ENCODE data around the gene SPP2. TPM values are rescaled to one million over a fixed set of nuclear protein-coding genes. Genes with fewer than 3 reads are reported as not detected.

The SPP2 gene
- total RNA-seq, 4 donors from 2014 or later, result not detected

- no peak for DNase-seq (ENCODE audit: low spot score in 2 of 2)
- H3K27me3 ChIP-seq, result no peaks in the 10 kb centered on the region
- no peaks in the 10 kb centered on the region for H3K4me1 ChIP-seq
- H3K9me3 ChIP-seq, result no peaks in the 10 kb centered on the region
- H3K27ac ChIP-seq, result no peak overlapping the region
- TF ChIP-seq POLR2AphosphoS5 (IDR thresholded peaks at IDR 0.05) (no peak), POLR2A (IDR thresholded peaks at IDR 0.05) (no peak), EP300 (IDR thresholded peaks at IDR 0.05) (no peak)
- TF ChIP-seq, protein P1, sequence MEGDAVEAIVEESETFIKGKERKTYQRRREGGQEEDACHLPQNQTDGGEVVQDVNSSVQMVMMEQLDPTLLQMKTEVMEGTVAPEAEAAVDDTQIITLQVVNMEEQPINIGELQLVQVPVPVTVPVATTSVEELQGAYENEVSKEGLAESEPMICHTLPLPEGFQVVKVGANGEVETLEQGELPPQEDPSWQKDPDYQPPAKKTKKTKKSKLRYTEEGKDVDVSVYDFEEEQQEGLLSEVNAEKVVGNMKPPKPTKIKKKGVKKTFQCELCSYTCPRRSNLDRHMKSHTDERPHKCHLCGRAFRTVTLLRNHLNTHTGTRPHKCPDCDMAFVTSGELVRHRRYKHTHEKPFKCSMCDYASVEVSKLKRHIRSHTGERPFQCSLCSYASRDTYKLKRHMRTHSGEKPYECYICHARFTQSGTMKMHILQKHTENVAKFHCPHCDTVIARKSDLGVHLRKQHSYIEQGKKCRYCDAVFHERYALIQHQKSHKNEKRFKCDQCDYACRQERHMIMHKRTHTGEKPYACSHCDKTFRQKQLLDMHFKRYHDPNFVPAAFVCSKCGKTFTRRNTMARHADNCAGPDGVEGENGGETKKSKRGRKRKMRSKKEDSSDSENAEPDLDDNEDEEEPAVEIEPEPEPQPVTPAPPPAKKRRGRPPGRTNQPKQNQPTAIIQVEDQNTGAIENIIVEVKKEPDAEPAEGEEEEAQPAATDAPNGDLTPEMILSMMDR (IDR thresholded peaks at IDR 0.05), result no peak
- no peak overlapping the region for H3K4me3 ChIP-seq
- H3K36me3 ChIP-seq, result no peaks in the 10 kb centered on the region
- WGBS, result 71% methylated on average over 6 of the region's 6 CpGs
Observed at GRCh38 chr2:234098681-234099080, 48.2 kb downstream of the SPP2 start.

GRCh38 chr2:234099266-234099665 is 48.8 kb downstream of the SPP2 start:
- WGBS, result 46% methylated on average over 4 of the region's 4 CpGs
- no peak for DNase-seq (ENCODE audit: low spot score in 2 of 2)
- H3K4me3 ChIP-seq, result no peak overlapping the region
- H3K36me3 ChIP-seq, result no peaks in the 10 kb centered on the region
- no peaks in the 10 kb centered on the region for H3K4me1 ChIP-seq
- TF ChIP-seq, protein P1 (IDR thresholded peaks at IDR 0.05), result no peak
- no peak for TF ChIP-seq POLR2AphosphoS5 (IDR thresholded peaks at IDR 0.05)
- TF ChIP-seq EP300 (IDR thresholded peaks at IDR 0.05), result no peak
- TF ChIP-seq POLR2A (IDR thresholded peaks at IDR 0.05), result no peak
- H3K27ac ChIP-seq, result no peak overlapping the region
- no peaks in the 10 kb centered on the region for H3K9me3 ChIP-seq
- H3K27me3 ChIP-seq, result no peaks in the 10 kb centered on the region

- Histone ChIP-seq H3K4me1 (no peaks in the 10 kb centered on the region), H3K36me3 (no peaks in the 10 kb centered on the region), H3K9me3 (no peaks in the 10 kb centered on the region), H3K27ac (no peak overlapping the region), H3K4me3 (no peak overlapping the region), H3K27me3 (no peaks in the 10 kb centered on the region)
- TF ChIP-seq POLR2A (IDR thresholded peaks at IDR 0.05) (no peak), EP300 (IDR thresholded peaks at IDR 0.05) (no peak), POLR2AphosphoS5 (IDR thresholded peaks at IDR 0.05) (no peak)
- TF ChIP-seq, protein P1 (IDR thresholded peaks at IDR 0.05), result no peak
- WGBS, result 70% methylated on average over 4 of the region's 4 CpGs
- DNase-seq (ENCODE audit: low spot score in 2 of 2), result no peak
Observed at GRCh38 chr2:234100686-234101085, 50.2 kb downstream of the SPP2 start.

GRCh38 chr2:234102112-234102511 is 51.6 kb downstream of the SPP2 start:
- Histone ChIP-seq H3K4me3 (no peak overlapping the region), H3K9me3 (no peaks in the 10 kb centered on the region), H3K36me3 (no peaks in the 10 kb centered on the region), H3K27me3 (no peaks in the 10 kb centered on the region), H3K27ac (no peak overlapping the region), H3K4me1 (no peaks in the 10 kb centered on the region)
- WGBS, result 46% methylated on average over 3 of the region's 3 CpGs
- TF ChIP-seq, protein P1 (IDR thresholded peaks at IDR 0.05), result peak in 1 of 2 donors; percentile 11
- no peak for TF ChIP-seq POLR2A (IDR thresholded peaks at IDR 0.05)
- DNase-seq (ENCODE audit: low spot score in 2 of 2), result no peak

DNA sequence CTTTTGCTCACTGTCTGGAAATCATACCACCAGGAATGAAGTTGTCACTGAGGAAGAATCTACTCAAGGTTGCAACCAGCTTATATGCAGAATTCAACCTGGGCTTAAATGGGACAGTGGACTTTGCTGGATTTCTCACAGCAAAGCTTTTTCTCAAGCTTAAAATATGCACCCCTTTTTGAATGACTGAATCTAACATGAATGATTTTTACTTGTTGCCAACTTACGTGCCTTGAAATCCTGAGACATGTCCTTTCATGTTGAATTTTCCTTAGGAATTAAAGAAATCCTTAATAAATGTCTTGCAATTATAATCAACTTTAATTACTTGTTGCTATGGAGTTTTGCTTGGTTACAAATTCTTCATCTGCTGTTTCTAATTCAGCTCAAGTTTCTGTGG is 57.4 kb downstream of the SPP2 start:
- no peak for TF ChIP-seq POLR2A (IDR thresholded peaks at IDR 0.05)
- TF ChIP-seq EP300 (IDR thresholded peaks at IDR 0.05), result no peak
- TF ChIP-seq, protein P1 (IDR thresholded peaks at IDR 0.05), result no peak
- DNase-seq (ENCODE audit: low spot score in 2 of 2), result no peak
- Histone ChIP-seq H3K27ac (no peak overlapping the region), H3K27me3 (no peaks in the 10 kb centered on the region), H3K4me3 (no peak overlapping the region), H3K9me3 (no peaks in the 10 kb centered on the region), H3K4me1 (no peaks in the 10 kb centered on the region), H3K36me3 (no peaks in the 10 kb centered on the region)
- 38% methylated on average over 1 of the region's 1 CpG for WGBS

All from suprapubic skin (tissue), 4 donors.